NCI-H2196 treated with DMSO at 0.1 percent for 48 hours (cell line): ENCODE data around the gene AHR.
"Not testable (repeated sequence)": the region's sequence is repeated elsewhere in the genome, so short reads cannot be mapped to it uniquely, and the experiment has no call there.

ENCODE experiments used
- DNase-seq: peaks from one replicate; lab custom pipeline; 2025; ENCODE audit not compliant: unreplicated experiment; lab: John Stamatoyannopoulos, UW

Gene AHR

GRCh38 chr7:17371671-17372524 lies 73.4 kb downstream of the AHR start:
- no peak for DNase-seq

GRCh38 chr7:17374157-17374556 lies 75.7 kb downstream of the AHR start:
- DNase-seq: no peak

- no peak for DNase-seq
These were observed 76.2 kb downstream of the AHR start for GRCh38 chr7:17374654-17375053.

GRCh38 chr7:17376595-17376994 lies 78.1 kb downstream of the AHR start:
- no peak for DNase-seq

- no peak for DNase-seq
These were observed 82.5 kb downstream of the AHR start for GRCh38 chr7:17380736-17381662.

GRCh38 chr7:17382408-17383354 lies 84.2 kb downstream of the AHR start:
- not testable (repeated sequence) for DNase-seq

GRCh38 chr7:17384400-17384799 lies 85.9 kb downstream of the AHR start:
- no peak for DNase-seq

GRCh38 chr7:17385612-17386011 lies 87.2 kb downstream of the AHR start:
- no peak for DNase-seq

GRCh38 chr7:17390392-17390791 lies 91.9 kb downstream of the AHR start:
- no peak for DNase-seq

- DNase-seq: no peak
These were observed 92.9 kb downstream of the AHR start for GRCh38 chr7:17391366-17391765.

- DNase-seq: no peak
These were observed 94.4 kb downstream of the AHR start for GRCh38 chr7:17392846-17393245.

GRCh38 chr7:17394563-17394962 lies 96.1 kb downstream of the AHR start:
- DNase-seq: not testable (repeated sequence)
